ENCODE results near the gene SPRR5.

SPRR5 gene, protein sequence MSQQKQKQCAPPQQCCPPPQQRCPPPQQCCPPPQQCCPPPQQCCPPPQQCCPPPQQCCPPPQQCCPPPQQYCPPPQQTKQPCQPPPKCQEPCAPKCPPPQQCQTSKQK

DNA sequence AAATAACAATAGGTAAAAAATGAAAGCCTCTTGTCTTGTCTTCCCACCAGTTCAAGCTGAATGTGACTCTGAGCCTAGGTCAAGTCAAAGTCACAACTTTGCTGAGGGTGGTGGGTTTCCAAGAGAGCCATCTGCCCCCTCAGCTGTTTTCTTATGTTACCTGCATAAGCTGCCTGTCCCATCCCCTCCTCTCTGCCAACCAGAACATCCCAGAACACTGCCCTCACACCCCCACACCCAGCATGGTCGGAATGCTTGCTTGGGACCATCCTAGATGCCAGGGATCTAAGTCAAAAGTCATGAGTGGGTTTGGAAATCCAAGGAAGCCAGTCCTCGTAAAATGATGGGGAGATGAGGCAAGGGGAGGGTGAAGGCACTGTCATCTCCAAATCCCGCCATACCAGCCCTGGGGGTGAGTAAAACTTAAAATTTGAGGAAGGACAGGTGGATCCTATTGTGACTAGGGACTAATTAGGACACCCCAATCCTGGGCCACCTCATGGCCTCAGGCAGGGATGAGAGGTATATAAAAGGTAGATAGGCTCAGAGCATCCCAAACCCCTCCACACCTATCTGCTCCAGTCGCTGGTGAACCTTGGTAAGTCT is at the start of gene SPRR5:
Gene SPRR5 (plus strand): TSS at position 556 of the 606 bp plus-strand sequence. CDS start 1,349 bp downstream, outside the sequence.
- DNase-seq (ENCODE audit: low read depth): no peak

DNA sequence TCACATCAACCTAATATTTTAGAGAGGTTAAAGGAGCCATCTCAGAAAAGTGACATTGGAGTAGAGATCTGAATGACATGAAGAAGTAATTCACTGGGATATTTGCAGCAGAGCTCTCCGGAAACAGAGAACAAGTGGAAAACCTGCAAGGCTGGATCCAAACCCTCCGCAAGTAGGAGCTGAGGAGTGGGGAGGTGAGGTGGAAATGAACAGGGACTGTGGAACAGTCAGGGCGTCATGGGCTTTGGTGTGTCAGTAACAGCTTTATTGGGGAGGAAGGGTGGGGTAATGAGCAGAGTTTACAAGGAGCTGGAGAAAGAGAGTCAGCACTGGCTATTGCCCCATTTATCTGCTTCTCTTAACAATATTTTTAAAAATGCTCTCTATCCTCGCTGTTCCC is 48.0 kb upstream of the SPRR5 start:
- no peak for DNase-seq (ENCODE audit: low read depth)

DNA sequence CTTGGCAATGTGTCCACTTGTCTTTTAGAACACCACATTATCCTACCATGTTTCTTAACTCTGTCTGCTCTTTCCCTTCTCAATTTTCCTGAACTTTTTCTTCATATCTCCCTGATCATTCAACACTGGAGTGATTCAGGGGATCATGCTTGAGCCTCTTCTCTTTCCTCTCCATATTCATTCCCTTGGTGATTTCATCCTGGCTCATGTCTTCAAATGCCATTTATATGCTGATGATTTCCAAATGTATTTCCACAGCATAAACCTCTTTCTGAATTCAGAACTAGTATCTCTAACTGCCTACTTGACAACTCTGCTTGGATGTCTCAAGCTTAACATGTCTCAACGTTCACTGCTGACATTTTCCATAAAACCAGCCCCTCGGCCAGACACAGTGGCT is 47.1 kb upstream of the SPRR5 start:
- no peak for DNase-seq (ENCODE audit: low read depth)

DNA sequence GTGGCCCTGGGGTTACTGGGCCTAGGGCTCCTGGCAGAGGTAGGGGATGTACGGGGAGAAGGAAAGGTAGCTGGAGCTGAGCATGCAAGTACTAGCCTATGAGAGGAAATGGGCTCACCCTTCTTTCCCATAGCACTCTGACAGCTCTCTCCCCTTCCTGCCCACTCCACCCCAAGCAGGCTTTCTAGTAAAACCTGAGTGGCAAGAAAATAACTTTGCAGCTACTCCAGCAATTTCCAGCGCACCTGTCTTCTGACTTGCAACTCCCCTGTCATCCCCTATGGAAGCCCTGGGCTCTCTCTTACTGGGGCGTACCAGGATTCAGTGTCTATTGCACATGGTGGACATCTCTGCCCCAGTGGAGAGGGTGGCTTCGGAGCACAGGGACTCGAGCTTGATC is 45.4 kb upstream of the SPRR5 start:
- DNase-seq (ENCODE audit: low read depth): no peak

DNA sequence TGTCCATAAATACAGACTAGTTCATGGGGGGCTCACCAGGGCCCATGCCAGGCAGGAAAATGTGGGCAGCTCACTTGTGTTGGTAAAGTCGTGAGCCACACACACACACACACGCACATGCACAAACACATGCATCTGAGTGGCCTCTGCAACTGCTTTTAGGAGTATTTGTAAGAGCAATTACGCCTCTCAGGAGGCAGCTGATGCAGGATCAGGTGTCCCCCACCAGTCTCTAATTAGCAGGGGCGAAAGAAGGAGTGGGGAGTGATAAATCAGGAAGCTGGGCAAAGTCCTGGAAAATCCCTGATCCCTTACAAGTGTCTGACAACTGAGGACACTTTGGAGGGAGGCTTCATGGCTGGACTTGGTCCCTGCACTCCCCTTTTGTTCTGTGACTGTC is 44.4 kb upstream of the SPRR5 start:
- DNase-seq (ENCODE audit: low read depth): no peak

DNA sequence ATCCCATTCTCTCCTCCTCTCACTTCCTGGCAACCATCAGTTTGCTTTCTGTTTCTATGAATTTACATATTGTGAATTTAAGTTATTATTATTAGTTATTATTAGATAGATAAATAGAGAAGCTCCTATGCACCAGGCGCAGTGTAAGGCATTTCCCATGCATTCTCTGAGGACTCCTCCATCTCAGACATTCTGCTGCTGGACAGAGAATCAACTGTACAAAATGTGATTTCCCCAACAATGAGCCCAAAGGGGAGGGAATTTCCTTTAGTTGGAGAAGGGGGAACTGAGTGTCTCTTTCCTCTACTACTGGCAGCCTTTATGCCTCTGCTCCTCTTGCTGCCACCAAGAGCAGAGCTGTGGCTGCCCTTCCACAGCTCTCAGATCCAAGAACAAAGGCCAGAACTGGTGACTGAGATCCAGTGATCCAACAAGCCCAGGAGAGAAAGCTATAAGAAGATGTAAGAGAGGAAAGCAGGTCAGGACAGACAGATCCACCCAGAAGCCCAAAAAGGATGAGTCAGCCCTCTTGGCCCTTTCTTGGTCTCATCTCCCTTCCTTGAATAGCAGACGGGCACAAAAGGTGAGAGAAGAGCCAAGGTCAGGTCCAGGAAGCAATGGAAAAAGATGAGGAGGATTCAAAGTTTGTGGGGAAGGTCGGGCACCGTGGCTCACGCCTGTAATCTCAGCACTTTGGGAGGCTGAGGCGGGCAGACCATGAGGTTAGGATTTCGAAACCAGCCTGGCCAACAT is 42.1 kb upstream of the SPRR5 start:
- DNase-seq (ENCODE audit: low read depth): no peak

DNA sequence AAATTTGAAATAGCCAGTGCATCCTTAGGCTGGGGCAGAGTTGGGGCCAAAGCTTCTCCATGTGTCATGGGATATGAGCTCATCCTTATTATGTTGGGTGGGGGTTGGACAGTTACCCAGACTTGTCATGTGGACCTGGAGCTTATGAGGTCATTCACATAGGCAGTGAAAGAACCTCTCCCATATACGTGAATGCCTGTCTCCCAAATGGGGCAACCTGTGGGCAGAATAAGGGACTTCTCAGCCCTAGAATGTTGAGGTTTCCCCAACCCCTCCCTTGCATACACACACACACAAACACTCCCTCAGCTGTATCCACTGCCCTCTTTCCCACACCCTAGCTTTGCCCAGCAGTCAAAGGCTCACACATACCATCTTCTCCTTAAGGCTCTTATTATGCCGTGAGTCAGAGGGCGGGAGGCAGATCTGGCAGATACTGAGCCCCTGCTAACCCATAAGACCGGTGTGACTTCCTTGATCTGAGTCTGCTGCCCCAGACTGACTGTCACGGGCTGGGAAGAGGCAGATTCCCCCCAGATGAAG is 40.9 kb upstream of the SPRR5 start:
- no peak for DNase-seq (ENCODE audit: low read depth)

DNA sequence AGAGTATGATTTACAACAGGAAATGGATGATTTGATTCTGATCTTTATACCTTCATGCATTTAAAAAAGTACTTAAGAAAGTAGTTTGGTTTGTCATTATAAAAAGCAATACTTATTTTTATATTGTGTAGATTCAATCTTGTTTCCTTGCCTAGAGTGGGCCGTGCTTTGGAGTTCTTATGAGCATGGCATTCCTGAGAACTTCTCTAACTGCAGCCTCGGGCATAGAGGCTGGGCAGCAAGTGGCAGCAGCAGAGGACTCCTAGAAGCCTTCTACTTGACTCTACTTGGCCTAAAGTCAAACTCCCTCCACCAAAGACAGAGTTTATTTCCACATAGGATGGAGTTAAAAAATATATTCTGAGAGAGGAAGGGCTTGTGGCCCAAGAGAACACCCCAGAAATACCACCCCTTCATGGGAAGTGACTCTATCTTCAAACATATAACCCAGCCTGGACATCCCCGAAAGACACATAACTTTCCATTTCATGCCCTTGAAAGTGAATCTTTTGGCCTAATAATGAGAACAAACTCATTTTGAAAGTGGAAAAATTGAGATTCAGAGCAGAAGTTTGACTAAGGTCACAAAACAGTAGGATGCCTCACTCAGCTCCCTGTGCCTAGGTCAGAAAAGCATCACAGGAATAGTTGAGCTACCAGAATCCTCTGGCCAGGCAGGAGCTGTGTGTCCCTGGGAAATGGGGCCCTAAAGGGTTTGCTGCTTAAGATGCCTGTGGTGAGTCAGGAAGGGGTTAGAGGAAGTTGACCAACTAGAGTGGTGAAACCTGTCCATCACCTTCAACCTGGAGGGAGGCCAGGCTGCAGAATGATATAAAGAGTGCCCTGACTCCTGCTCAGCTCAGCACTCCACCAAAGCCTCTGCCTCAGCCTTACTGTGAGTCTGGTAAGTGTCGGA is 39.1 kb upstream of the SPRR5 start, which contains the start of gene IVL:
Gene IVL (plus strand): TSS at position 861 of the 916 bp plus-strand sequence. CDS start 1,252 bp downstream, outside the sequence.
- no peak for DNase-seq (ENCODE audit: low read depth)

DNA sequence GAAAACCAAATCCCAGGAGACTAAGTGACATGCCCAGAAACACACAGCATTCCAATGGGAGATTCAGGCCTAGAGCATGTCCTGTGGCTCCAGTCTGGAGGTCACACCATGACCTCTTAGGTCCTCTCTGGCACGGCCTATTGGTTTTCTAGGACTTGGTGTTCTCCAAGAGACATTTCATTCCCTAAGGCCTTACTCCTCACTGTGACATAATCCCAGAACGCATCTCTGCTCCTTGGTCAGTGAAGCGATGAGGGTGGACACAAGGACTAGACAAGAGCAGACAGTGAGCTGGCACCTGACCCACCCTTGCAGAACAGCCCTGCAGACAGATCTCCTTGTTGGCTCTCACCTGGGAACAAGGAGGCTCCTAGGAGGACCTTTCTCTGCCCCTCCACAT is 37.8 kb upstream of the SPRR5 start:
- DNase-seq (ENCODE audit: low read depth): no peak

DNA sequence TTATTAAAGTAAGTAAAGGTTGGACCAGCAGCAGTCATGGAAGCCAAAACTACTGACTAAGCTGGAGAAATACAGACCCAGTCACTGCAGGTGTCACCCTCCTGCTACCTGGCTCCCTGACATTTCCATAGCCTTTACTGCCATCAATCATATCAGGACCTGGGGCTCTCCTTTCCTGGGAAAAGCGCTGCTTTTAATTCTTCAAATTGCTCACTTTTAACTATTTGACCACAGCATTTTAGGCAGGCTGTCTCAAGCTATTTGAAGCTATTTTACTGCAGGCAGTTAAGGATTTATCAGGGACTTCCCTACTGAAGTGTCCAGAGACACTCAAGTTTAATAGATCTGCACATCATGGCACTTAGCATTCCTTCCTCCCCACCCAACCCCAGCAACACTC is 34.5 kb upstream of the SPRR5 start:
- DNase-seq (ENCODE audit: low read depth): no peak

DNA sequence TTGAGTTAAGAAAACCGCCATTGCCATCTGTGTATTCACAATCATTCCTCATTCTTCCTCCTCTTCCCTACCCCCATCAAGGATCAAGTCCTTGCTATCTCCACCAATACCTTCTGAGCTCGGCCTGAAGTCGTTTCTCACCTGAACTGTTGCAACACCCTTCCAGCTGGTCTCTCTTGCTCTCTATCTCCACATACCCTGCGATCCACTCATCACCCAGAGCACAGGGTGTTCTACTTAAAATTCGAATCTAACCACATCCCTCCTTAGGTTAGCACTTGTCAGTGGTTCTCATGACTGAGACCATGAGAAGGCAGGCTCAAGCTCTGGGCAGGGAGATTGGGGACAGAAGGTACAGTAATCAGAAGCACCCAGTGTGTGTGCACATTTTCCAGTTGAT is 34.1 kb upstream of the SPRR5 start:
- no peak for DNase-seq (ENCODE audit: low read depth)

DNA sequence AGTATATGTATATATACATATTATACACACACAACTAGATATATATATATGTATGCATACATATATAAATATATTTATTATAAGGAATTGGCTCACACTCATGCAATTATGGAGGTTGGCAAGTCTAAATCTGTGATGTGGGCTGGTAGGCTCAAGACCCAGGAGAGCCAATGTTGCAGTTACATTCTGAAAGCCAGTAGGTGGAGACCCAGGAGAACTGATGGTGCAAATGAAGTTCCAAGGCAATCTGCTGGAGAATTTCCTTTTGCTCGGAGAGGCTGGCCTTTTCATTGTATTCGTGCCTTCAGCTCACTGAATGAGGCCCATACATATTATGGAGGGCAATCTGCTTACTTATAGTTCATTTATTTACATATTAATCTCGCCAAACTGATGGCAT is 29.2 kb upstream of the SPRR5 start:
- no peak for DNase-seq (ENCODE audit: low read depth)

DNA sequence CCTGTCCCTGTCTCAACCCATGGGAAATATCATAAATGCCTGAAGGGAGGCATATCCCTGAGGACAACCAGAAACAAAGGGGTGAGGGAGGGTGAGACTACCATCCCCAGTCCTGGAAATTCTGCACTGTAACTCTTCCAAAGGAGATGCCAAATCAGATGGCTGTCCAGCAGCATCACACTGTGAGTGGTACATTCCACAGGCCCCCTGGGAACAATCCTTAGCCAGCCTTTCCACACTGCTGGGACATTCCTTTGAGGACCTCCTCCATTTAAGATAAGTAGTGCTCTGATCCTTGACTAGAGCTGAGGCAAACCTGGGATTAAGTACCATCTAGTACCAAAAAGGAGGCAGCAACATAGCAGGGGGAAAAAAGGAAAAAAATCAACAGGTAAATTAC is 27.9 kb upstream of the SPRR5 start:
- no peak for DNase-seq (ENCODE audit: low read depth)

DNA sequence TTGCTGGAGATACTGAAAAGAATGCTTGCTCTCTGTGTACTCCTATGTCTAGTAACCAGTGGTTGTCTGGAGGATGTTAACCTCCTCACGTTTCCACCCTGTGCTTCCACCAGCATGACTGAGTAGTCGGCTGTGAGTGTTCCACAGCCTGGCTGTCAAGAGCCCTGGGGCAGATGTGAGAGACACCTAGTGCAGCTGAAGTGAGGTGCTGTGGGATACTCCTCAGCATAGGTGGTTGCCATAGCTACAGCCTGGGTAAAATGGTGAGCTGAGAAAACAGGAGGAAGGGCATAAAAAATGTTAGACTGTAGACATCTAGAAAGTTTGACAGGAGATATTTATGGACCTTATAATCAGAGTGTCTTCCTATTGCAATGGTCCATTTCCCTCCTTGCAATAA is 22.8 kb upstream of the SPRR5 start:
- DNase-seq (ENCODE audit: low read depth): no peak

DNA sequence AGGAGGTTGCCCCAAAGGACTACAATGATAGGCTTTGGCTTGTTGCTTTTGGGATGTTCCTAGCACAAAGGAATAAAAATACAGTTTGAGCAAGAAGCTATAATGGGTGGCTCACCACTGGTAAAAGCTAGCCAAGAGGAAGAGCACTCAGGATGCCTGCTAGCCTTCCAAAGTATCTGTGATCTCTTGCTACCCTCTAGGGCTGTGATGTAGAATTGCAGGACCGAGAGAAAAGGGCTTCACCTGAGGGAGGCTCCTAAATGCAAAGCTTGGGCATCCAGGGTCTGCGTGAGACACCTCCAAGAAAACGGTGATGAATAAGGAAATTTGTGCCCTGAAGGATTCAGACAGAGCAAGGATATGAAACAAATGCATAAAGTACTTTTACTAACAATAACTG is 20.9 kb upstream of the SPRR5 start:
- no peak for DNase-seq (ENCODE audit: low read depth)

DNA sequence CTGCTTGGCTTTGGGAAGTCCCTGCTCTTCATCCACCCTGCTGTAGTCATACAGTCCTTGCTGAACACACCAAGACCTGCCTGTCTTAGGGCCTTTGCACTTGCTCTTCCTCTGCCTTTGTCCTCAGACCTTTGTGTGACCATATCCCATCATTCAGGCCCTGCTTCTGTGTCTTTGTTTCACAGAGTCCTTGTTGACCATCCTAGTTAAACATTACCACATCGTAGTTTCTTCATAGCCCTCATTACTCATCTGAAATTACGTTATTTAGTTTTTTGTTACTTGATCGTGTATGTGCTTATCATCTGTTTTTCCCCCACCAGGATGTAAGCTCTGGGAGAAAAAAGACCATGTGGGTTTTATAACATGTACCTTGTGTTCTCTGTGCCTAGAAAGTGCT is 18.3 kb upstream of the SPRR5 start:
- no peak for DNase-seq (ENCODE audit: low read depth)

DNA sequence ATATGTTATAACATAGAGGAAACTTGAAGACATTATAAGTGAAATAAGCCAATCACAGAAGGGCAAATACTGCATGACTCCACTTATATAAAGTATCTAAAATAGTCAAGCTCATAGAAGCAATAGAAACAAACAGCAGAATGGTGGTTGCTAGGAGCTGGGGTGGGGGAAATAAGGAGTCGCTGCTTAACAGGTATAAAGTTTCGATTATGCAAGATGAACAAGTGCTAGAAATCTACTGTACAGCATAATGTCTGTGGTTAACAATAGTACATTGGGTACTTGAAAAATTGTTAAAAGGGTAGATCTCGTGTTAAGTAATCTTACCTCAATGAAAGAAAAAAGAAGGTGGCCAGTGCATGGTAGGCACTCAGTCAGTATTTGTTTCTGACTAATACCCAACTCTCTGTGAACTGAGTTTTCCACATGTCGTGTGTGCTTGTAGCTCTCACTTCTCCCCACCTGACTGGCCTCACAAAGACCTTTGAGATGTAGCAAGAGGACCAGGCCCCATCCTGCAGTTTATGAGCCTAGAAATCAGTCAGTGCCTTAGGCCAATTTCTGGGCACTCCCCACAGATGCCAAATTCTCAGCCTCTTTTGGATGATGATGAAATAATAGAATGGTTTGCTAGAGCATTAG is 14.7 kb upstream of the SPRR5 start:
- no peak for DNase-seq (ENCODE audit: low read depth)

DNA sequence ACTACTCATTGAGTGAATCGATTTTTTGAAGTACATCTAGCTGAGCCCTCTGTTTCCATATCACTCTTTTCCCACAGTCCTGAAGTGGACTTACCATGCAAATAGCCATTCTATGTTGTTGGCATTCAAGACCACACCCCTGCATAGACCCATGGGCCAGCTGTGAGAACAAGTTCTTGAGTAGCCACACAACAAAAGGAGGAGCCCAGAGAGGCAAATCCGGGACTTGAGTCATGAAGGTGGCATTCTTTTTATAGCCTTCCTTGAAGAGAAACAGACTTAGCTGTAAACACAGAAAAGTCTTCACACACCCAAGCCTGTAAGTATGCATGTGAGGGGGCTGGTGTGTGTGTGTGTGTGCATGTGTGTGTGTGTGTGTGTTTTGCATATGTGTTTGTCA is 13.8 kb upstream of the SPRR5 start:
- DNase-seq (ENCODE audit: low read depth): no peak

DNA sequence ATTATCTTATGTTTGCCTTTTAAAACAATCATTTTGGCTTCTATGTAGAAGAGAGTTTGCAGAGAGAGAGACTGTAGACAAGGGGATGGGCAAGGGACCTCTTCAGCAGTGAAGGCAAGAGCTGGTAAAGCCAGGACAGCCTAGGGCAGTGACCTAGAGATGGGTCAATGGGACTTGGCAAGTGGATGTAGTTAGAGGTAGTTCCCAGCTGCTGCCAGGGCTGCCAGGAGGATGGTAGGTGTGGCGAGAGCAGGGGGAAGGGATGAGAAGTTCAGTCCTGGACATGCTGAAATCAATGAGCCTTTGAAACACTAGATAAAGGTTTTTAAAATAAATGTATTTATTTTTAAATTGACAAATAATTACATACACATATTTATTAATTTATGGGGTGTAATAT is 6.4 kb upstream of the SPRR5 start:
- DNase-seq (ENCODE audit: low read depth): no peak

DNA sequence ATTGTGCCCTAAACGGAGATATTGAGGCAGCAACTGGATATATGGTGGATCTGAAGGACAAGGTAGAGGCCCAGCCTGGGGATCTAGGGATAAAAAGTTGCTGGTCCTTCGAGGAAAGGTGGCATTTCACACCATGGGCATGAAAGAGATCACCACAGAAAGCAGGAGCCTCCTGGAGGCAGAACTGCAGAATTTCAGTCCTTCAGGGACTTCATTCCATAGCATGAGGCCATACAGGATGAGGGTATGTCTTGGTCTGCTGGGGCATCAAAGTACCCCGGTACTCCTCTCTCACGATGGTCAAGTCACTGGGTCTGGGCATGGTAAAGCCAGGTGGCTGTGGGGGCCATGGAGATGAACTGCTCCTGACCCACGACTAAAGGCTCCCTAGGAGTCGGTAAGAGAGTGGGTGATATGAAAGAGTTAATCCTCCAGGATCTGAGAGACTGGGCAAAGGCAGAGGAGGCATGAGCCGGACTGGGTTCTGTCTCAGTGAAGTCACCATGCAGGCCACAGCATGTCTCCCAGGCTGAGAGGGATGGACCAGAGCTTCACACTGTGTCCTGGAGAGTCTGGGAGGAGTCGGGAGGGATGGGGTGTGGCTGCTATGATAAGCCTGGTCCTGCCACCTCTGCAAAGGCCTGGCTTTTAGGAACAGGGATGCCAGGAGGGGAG is 5.8 kb upstream of the SPRR5 start:
- no peak for DNase-seq (ENCODE audit: low read depth)

DNA sequence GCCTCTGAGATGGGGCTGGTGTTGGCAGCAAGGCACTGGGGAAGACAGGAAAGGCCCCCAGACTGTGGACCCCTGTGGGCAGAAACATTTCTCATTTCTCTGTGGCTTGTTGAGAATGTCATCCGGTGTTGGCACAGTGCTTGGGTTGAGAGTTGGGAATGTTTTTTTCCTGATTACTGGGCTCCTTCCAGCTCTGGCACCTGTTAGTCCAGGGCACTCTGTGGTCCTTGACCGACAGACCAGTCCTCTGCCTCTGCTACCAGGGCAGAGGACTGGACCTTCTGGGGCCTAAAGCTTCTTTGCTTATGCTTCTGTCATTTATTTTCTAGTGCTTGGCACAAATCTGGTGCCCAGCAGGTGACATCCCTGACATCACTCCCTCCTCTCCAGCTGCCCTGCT is 4.8 kb upstream of the SPRR5 start:
- no peak for DNase-seq (ENCODE audit: low read depth)
